ACHN (cell line): Measurements from ENCODE around the gene GPAT3.
A peak's percentile ranks its signal among the peaks of the same experiment; 100 is the strongest.
"Not testable (repeated sequence)": the region's sequence is repeated elsewhere in the genome, so short reads cannot be mapped to it uniquely, and the experiment has no call there.

Experiments
- DNase-seq: peaks from one replicate; pipeline ENCODE4 v3.0.0-alpha.2; 2015
- in situ Hi-C: cut with HindIII; loops from 2 replicates; pipeline ENCODE4 v1.10.0; 2017; ENCODE audit warnings: low sequenced_read_pairs, low pct_ligation_motif_present, low pct_unique_long_range_greater_than_20kb

Gene GPAT3

DNA sequence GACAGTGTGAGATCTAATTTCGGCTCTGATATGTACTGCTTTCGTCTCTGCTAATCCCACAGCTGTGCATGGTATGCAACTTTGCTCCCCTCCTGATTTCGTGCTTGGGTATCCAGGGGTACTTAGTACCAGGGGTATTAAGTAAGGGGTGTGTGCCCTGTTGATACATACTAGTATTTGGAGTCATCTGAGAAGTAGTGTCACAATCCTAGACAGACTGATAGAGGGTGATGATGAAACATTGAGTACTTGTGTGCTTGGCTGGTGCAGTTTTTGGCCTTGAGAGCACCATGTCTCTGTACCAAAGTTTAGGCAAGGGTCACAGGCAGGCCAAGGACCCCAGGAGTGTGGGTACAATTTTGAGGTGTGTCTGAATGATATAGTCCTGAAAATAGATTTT lies 10.9 kb downstream of the GPAT3 start:
- no peak for DNase-seq
- in situ Hi-C loops: no loop called here

DNA sequence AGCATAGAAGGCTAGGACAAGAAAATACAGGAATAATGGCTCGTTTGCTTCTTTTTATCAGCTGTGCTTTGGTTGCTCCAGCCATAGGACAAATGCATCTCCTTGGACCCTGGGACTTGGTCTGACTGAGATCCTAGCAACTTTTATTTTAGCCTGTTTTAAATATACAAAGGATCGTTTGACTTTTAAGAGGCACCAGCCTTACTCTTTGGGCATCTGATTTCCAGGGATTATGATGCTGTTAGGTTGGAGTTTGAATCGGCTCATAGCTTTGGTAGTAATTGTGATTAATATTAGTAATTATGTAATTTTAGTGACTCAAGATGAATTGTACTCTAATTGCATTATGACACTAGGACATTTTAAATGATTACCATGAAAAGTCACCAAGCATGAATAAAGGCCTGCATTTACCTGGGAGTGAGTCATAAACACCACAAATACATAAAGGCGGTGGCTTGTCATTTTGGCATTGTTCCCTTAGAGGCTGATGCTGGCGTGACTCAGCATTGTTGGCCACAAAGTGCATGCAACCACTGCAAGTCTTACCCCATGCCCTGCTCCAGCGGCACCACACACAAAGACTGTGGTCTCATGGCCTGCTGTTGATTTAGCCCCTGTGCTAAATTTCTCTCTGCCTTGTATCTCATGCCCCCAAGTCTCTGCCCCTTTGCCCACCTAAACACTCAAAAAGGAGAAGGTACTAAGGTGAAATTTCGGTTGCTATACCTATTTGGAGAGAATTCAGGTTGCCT lies 12.4 kb downstream of the GPAT3 start:
- DNase-seq: peak; percentile 90

DNA sequence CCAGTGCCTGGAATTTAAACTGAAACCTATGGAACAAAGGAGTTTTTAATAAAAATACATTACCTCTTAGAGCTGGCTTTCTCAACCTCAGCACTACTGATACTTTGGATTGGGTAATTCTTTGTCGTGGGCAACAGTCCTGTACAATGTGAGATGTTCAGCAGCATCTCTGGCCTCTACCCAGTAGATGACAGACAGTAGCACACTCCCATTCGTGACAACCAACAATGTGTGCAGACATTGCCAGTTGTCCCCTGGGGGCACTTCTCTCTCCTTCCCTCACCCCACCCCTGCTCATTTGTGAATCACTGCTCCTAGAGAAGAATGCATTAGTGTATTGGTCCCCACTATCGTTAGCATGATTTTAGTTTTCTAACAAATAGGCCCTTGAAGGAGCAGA lies 16.2 kb downstream of the GPAT3 start:
- in situ Hi-C loops: no loop called here
- no peak for DNase-seq

More for the DNA sequence above, 12.4 kb downstream of the GPAT3 start:
- in situ Hi-C loops: no loop called here

DNA sequence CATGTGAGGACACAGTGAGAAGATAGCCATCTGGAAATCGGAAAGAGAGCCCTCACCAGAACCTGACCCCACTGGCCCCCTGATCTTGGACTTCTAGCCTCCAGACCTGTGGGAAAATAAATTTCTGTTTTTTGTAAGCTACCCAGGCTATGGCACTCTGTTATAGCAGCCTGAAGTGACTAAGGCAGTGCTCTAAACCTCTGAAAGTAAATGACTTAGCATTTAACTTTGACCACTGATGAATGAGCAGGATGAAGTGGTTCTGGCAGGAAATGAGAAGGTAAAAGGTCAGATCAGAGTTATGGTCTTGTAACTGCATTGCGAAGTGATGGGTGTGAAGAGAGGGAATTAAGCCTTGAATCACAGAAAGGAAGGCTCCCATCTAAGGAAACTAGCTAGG lies 17.0 kb downstream of the GPAT3 start:
- DNase-seq: peak; percentile 74
- in situ Hi-C loops: no loop called here

DNA sequence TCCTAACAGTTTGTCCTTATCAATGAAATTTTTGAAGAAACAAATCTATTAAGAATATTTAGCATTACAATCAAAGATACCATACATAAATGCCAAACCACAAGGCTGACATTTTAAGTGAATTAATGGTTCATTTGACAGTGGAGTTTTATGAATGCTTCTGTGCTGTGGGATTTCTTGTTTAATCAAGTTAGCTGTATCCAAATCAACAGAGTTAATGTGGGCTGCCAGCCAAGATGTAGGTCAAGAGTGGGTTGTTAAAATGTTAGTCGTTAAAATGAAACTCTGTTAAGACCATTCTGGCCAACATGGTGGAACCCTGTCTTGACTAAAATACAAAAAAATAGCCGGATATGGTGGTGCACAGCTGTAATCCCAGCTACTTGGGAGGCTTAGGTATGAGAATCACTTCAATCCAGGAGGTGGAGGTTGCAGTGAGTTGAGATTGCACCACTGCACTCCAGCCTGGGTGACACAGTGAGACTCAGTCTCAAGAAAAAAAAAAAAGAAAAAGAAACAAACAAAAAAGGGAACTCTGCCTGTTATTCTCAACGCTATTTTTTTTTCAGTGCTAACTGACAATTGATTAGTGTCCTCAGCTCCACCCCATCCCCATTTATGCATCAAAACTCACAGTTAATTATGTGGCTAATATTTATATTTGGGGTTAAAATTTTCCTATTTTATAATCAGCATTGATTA lies 20.2 kb downstream of the GPAT3 start:
- in situ Hi-C loops: no loop called here
- no peak for DNase-seq

DNA sequence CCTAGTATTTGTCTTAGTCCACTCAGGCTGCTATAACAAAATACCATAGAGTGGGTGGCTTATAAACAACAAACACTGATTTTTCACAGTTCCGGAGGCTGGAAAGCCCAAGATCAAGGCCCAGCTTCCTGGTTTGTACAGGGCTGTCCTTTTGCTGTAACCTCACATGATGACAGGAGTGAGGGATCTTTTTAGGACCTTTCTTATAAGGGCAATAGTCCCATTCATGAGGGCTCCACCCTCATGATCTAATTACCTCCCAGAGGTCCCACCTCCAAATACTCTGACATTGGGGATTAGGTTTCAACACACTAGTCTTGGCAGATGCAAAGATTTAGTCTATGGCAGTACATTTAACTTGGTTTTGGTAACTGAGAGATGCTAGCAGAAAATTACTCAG lies 20.9 kb downstream of the GPAT3 start:
- in situ Hi-C loops: no loop called here
- no peak for DNase-seq

DNA sequence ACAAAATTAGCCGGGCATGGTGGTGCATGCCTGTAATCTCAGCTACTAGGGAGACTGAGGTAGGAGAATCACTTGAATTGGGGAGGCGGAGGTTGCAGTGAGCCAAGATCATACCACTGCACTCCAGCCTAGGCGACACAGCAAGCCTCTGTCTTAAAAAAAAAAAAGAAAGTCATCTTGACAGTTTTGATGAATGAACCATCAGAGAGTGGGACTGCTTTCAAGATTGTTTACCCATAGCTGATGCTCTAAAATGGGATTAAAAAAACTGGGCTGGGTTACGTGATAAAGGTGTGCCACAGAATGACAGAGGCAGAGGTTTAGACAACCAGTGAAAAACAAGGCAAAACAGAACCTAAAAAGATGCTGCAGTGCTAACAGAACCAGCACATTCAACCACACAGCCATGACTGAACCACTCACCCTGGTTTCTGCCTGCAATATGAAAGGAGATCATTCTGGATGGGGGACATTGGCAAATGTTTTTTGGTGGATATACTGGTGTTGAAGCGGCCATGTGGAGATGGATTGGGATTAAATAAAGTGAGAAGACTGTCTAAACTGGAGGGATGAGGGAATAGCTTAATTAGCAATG lies 22.2 kb downstream of the GPAT3 start:
- no peak for DNase-seq
- in situ Hi-C loops: no loop called here

DNA sequence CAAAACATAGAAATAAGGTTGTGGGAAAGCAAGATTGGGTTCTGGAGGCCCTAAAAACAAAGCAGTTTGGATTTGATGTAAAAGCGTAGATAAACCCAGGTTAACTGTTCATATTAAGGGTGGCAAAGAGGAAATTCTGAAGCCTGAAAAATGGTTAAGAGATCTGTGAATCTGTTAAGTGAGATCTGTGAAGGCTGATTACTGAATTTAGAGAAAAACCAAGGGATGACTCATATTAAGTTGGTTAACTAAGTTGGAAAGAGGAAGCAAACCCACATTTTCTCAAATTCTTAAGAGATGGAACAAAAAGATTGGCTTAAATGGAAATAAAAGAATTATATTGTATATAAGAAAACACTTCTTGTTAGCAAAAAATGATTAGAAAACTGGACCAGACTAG lies 22.8 kb downstream of the GPAT3 start:
- in situ Hi-C loops: no loop called here
- peak; percentile 12 for DNase-seq

DNA sequence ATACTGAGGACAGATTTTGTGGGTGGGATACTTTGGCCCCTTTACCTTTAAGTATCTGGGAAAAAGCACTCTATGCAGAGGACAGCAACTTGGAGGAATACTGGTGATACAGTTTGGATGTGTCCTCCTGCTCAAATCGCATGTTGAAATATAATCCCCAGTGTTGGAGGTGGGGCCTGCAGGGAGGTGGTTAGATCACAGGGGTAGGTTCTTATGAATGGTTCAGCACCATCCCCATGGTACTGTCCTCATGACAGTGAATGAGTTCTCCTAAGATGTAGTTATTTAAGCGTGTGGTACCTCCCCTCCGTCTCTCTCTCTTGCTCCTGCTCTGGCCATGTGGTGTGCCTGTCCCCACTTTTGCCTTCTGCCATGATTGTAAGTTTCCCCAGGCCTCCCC lies 24.6 kb downstream of the GPAT3 start:
- in situ Hi-C loops: no loop called here
- DNase-seq: no peak

DNA sequence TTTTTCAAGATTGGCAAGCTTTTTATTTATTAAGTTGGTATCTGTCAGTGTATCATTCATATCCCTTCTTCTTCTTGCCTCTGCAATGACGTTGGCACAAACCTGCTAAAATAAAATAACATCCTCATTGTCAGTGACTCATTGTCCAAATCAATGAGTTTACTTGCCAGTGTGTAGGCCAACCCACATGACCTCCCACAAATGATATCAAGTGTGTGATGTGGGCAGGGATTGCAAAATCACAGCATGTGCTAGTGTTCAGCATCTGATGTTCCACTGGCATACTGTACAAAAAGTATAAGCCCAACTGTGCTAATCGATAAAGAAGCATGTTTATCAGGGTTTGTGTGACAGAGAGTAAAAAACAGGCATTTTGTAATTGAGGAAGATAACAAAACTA lies 25.5 kb downstream of the GPAT3 start:
- in situ Hi-C loops: no loop called here
- peak; percentile 71 for DNase-seq

DNA sequence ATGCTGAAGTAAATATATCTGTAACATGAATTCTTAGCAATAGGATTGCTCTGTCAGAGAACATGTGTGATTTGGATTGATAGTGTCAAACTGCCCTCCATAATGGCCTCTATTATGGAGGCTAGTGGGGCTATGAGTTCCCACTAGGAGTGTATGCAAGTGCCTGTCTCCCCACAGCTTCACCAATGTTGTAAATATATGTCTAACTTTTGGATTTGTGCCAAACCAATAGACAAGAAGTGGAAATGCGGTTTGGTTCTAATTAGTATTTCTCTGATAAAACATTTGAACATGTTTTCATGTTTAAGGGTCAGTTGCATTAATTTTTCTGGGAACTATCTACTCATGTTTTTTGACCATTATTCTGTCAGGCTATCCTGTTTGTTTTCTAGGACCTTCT lies 28.1 kb downstream of the GPAT3 start:
- DNase-seq: no peak
- in situ Hi-C loops: no loop called here

DNA sequence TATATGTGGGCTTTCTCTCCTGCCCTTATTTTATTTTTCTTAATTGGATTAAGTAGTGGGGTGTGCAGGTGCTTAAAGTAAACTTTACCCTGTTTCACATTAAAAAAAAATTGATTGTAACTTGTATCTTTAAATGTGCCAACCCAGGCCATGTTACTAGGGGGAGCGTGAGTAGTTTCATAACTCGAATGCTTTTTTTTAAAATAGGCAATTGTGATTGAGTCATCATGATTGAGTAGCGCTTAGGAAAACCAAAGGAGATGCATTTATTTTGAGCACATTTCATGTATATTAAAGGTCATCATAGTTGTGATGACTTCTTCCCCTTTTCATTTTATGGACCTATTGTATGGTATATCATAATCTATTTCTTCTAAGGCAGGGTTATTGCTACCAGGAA lies 32.2 kb downstream of the GPAT3 start:
- in situ Hi-C loops: no loop called here
- no peak for DNase-seq

DNA sequence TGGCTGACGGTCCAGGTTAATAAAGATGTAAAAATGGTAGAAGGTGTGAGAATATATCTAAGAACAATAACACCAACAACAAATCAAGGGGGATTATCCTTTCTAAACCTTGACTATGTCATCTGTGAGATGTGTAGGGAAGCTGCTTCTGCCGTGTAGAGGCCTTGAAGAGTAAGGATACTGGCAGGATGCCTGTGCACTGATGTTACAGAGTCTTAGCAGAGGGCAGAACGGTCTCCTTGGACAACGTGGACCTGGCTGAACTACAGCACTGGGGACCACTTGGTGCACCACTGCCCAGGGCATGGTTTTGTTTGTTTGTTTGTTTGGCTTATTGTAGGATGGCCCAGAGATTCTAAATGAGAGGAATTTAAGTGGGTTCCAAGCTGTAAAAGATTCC lies 33.5 kb downstream of the GPAT3 start:
- in situ Hi-C loops: no loop called here
- DNase-seq: no peak

DNA sequence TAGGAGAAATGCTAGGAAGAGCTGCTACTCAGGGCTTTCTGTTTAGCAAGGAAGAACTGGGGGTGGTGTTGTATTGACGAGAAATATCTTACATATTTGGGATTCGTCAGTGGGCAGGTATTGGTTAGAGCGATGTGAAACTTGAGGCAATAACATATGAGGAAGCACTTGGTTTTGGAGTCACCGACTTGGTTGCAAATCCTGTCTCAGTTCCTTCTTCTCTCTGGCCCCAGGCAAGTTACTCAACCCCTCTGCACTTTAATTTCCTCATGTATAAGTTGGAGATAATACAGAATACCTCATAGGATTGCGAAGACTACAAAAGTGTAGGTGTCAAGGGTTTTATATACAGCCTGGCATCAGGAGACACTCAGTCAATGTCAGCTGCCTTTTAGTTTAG lies 34.1 kb downstream of the GPAT3 start:
- no peak for DNase-seq
- in situ Hi-C loops: no loop called here

DNA sequence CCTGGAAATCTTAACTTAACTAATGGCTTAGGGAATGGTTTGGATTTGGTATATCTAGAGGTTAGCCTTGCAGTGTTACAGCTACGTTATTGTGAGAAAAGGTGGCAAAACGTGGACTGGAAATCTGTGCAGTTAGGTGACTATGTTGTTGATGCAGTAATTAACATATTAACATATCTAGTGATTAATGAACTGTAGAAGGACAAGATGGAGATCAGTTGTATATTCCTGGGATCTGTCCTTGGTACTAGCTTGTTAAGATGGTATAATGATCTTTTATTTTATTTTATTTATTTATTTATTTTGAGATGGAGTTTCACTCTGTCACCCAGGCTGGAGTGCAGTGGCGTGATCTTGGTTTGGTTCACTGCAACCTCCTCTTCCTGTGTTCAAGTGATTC lies 36.9 kb downstream of the GPAT3 start:
- DNase-seq: no peak
- in situ Hi-C loops: no loop called here

DNA sequence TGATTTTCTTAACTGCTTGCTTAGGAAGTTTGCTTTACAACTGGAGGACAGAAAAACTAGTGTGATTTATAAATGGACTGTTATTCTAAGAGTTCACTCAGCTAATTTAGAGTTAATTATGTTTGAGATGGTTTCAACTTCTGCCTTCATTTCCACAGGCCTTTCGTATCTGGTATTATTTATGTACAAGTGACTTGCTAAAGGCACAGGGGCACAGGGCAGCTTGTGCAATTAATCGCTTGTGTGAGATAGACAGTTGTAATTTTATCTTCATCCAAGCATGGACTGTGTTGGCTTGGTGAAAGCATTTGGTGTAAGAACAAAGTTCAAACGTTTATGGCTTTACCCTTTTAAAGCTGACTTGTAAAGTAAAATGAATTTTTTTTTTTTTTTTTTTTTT lies 38.3 kb downstream of the GPAT3 start:
- in situ Hi-C loops: no loop called here
- no peak for DNase-seq

DNA sequence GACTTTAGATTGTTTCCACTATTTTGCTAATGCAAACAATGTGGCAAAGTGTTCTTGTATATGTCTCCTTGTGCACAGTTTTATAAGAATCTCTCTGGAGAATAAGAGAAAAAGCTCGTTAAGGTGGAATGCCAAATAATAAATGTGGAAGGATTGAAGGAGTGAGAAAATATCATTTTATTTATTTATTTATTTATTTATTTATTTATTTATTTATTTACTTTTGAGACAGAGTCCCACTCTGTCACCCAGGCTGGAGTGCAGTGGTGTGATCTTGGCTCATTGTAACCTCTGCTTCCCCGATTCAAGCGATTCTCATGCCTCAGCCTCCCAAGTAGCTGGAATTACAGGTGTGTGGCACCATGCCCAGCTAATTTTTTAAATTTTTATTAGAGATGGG lies 40.3 kb downstream of the GPAT3 start:
- in situ Hi-C loops, DNase-seq: not testable (repeated sequence)

DNA sequence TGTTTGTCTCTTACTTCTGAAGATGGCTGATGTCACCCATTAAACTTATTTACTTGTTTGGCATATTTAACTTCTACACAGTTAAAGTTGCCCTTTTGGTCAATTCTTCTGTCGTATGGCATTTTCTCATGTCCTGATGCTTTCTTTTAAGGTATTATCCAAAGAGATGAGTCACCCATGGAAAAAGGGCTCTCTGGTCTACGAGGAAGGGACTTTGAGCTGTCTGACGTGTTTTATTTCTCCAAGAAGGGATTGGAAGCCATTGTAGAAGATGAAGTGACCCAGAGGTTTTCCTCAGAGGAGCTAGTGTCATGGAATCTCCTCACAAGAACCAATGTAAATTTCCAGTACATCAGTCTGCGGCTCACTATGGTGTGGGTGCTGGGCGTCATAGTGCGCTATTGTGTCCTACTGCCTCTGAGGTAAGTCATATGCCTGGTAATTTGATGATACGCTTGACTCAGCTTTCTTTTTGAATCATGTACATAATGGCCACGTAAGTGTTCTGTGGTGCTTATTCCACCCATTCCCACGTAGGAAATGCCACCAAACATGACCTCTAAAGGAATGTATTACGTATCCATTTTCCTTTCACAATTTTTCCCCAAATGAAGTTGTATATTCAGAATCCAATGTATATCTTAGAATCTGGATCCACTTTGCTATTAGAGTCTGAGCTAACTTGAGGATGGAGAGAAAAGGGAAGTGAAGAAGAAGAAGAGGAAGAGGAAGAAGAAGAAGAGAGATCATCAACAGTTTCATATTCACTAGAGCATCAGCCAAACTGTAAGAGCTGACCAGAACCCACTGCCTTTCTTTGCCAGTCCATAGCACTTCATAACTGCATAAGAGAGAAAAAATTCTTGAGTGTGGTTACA lies 45.7 kb downstream of the GPAT3 start:
- no peak for DNase-seq
- in situ Hi-C loops: no loop called here

DNA sequence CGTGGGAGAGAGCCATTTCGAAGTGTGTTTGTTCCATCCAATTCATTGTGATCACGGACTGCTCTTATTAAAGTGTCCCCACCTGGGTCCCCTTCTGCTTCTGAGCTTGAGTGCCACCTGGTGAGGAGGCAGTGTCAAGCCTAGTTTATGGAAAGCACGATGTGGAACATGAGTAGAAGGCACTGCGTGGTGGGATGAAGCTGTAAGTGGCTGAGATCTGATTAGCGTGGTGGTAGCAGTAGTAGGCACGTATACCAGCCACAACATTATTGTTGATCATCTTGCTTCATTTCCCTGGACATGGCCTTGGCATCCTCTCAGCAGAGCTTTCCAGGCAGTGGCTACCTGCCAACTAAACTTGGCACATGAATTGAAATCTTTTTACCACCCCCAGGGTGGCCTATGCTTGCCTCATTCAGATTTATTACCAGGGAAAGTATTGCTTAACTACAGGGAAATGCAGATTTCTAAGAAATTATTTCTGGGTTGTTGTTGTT lies 46.4 kb downstream of the GPAT3 start:
- peak; percentile 27 for DNase-seq
- in situ Hi-C loops: no loop called here
